Pancreas (tissue), 10 donors: Measurements from ENCODE around the gene FNIP2. TPM values are rescaled to one million over a fixed set of nuclear protein-coding genes. Genes with fewer than 3 reads are reported as not detected.

ENCODE experiments used
- ATAC-seq, 4 donors: fragments of 200-7000 bp; cut with Tn5 transposase; one replicate each; pipeline versions ENCODE4 v1.8.0 to v1.9.1; 2020; ENCODE audit warnings: mild to moderate bottlenecking in 4 of 4, moderate library complexity in 4 of 4
- DNase-seq, 6 donors: peaks; one replicate each; pipeline ENCODE4 v3.0.0-alpha.2; 2020
- FAIRE-seq: peaks from 2 replicates; lab custom pipeline; 2012; peaks lifted over from hg19 to GRCh38; lab: Jason Lieb, UNC
- H3K27ac ChIP-seq, 4 donors: fragments of 200-600 bp; sonication (generic); 1 replicate in 3 of 4; 2 replicates in 1 of 4; pipeline versions ENCODE4 v1.5.0 to v1.8.0; 2020
- H3K27me3 ChIP-seq, 4 donors: fragments of 200-600 bp; one replicate each; pipeline ENCODE4 v1.8.0; 2021
- H3K36me3 ChIP-seq, 3 donors: fragments of 200-600 bp; sonication (generic) in 1 of 3; one replicate each; pipeline versions ENCODE4 v1.5.0 to v1.8.0; 2020 to 2021
- H3K4me1 ChIP-seq, 3 donors: fragments of 200-600 bp; one replicate each; pipeline ENCODE4 v1.8.0; 2021
- H3K4me3 ChIP-seq, 4 donors: fragments of 200-600 bp; sonication (generic) in 2 of 4; one replicate each; pipeline versions ENCODE4 v1.5.0 to v1.8.0; 2020 to 2021
- H3K9me3 ChIP-seq, 4 donors: fragments of 200-600 bp; one replicate each; pipeline ENCODE4 v1.8.0; 2021
- WGBS, 2 donors: extraction: QIAGEN DNeasy Blood & Tissue Kit; methylation state at CpG; one replicate each; pipeline ENCODE4 v1.1.7; 2013; 5-methylcytosine and 5-hydroxymethylcytosine counted together
- intact Hi-C, 3 donors: fragments of 100-400 bp; cut with DNase I; formaldehyde crosslinking; loops; one replicate each; pipeline versions ENCODE4 v1.11.1 to v1.14.2; 2022
- polyA plus RNA-seq, 2 donors: library from polyadenylated mRNA; stranded (reverse); fragments of 200-250 nt; gene quantifications; one replicate each; pipeline ENCODE4 v1.2.3, GENCODE V29; 2013
- total RNA-seq, 6 donors: library from RNA; stranded (reverse); fragmentation: NEBNext Ultra II Directional in 4 of 6; extraction: Animal tissue kit (Norgen Biotek cat#: 25700) in 4 of 6; gene quantifications; one replicate each; pipeline versions ENCODE4 v1.2.1 to v1.2.4, GENCODE V29; 2021 to 2023
- TF ChIP-seq, protein P1 (sequence below), 4 donors: fragments of 200-600 bp; sonication (generic) in 3 of 4; IDR thresholded peaks; one replicate each; pipeline versions ENCODE4 v1.5.0 to v1.8.0; 2021; ENCODE audit warnings: antibody characterized with exemption in 4 of 4
- donor health status: healthy with polysubstance abuse.
- donor health status: DM: no; HTN: no; CAD: no; lungs with moderate emphysema.
- donor health status: DM: no; HTN: no; CAD: no.
- donor health status: control.
- donor health status: control.
- donor health status: Bipolar disorder and iron deficiency.
- donor health status: DM: yes; HTN: yes; CAD: no.
- donor health status: DM: no; HTN: no; CAD: no.
- donor health status: DM: no; HTN: no; CAD: no.
- donor health status: DM: yes; HTN: yes; CAD: no.

The FNIP2 gene
- total and polyA plus RNA-seq, 8 donors: 5.4 to 28.2 (median 15.9) TPM

DNA sequence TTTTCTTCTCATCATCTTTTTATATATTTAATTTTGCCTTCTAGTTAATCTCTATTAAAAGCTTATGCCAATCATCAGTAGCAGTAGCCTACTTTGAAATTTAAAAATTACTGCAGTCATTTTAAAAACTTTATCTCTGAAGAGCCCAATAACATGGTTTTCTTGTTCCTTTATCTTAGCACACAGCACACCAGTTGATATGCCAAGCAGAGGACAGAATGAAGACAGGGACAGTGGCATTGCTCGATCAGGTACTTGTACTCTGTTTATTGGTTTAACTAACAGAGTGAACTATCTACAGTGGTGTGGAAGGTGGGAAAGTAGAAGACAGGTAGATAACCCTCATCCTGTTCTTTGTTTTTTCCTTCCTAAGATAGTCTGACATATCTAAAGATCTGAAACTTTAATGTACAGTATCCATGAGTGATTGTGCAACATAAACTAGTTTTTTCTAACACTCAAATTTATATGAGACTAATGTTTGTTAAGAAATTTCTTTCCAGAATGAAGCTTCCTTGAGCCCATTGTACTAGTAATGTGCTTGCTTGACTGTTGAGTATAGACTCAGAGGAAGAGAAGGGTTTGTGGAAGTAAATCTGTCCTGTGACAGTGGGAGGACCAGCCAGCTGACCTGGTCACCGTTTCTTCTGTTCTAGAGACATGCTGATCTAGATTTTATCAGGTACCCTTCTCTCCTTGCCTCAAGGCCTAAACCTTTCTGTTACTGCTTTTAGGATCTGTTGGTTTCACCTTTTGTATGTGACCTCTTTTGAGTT, 66.6 kb downstream of the FNIP2 start:
- TF ChIP-seq, protein P1, sequence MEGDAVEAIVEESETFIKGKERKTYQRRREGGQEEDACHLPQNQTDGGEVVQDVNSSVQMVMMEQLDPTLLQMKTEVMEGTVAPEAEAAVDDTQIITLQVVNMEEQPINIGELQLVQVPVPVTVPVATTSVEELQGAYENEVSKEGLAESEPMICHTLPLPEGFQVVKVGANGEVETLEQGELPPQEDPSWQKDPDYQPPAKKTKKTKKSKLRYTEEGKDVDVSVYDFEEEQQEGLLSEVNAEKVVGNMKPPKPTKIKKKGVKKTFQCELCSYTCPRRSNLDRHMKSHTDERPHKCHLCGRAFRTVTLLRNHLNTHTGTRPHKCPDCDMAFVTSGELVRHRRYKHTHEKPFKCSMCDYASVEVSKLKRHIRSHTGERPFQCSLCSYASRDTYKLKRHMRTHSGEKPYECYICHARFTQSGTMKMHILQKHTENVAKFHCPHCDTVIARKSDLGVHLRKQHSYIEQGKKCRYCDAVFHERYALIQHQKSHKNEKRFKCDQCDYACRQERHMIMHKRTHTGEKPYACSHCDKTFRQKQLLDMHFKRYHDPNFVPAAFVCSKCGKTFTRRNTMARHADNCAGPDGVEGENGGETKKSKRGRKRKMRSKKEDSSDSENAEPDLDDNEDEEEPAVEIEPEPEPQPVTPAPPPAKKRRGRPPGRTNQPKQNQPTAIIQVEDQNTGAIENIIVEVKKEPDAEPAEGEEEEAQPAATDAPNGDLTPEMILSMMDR (IDR thresholded peaks at IDR 0.05): no peak
- WGBS, 2 donors: 37 to 42% methylated on average over 2 of the region's 2 CpGs
- H3K4me1 ChIP-seq: peaks cover 12 to 35% (median 31%) of the 10 kb centered on the region in 3 donors
- no peaks in the 10 kb centered on the region for H3K36me3 ChIP-seq
- FAIRE-seq (no peak), ATAC-seq (no peak), DNase-seq (no peak)
- no peaks in the 10 kb centered on the region for H3K27me3 ChIP-seq
- H3K4me3 ChIP-seq: no peak overlapping the region
- no peak overlapping the region for H3K27ac ChIP-seq
- no peaks in the 10 kb centered on the region for H3K9me3 ChIP-seq
- intact Hi-C loops: no loop called here

DNA sequence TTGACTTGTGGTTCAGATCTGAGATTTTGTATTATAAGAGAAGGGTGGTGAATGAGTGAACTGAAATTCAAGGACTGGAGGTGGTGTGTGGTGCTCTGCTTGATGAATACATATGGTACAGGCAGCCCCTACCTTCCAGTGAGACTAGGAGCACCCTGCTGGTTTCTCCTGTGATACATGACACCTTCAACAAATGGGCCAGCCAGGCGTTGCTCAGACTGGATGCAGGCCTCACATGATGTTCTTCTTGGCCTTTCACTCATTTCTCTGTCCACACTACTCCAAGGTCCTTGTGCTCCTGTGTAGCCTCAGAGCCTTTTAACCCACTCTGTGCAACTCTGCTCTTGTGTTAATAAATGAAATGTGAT, 67.2 kb downstream of the FNIP2 start:
- FAIRE-seq: no peak
- H3K27ac ChIP-seq: no peak overlapping the region
- H3K9me3 ChIP-seq: no peaks in the 10 kb centered on the region
- no peak overlapping the region for H3K4me3 ChIP-seq
- H3K4me1 ChIP-seq: peaks cover 12 to 35% (median 31%) of the 10 kb centered on the region in 3 donors
- no peaks in the 10 kb centered on the region for H3K36me3 ChIP-seq
- DNase-seq: no peak
- TF ChIP-seq, protein P1 (IDR thresholded peaks at IDR 0.05): no peak
- 25 to 26% methylated on average over 1 of the region's 1 CpG for WGBS, 2 donors
- H3K27me3 ChIP-seq: no peaks in the 10 kb centered on the region
- ATAC-seq: peak; percentile 11 to 75 (median 42)
- intact Hi-C loops: no loop called here

DNA sequence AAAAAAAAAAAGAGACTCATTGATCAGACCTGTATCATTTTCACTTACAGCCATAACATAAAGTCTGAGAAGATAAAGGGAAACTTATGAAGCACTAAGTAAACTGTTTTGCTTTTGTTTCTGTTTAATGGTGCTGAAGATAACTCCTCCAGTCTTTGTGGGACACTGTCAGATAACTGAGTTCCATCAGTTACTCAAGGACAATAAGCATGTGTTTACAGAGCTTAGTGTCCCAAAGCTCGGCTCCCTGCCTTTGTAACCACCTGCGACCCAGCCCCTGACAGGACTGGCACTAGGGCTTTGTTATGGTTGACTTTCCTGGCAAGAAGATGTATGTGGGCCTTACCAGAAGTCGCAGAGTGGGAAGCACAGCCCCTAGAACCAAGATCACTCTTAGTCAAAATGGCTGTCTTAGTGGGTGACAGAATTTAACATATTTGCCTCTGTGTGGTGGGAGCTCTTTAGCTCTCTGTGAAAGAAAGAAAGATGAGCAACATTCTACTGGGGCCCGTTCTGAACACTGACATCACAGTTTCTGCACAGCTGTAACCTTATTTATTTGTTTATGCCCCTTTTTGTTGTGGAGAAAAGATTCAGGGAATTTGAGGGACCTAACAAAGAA, 68.1 kb downstream of the FNIP2 start:
- H3K4me1 ChIP-seq: peaks cover 12 to 35% (median 31%) of the 10 kb centered on the region in 3 donors
- DNase-seq (no peak), FAIRE-seq (no peak), ATAC-seq (no peak)
- H3K9me3 ChIP-seq: no peaks in the 10 kb centered on the region
- intact Hi-C loops: no loop called here
- WGBS, 2 donors: 54 to 58% methylated on average over 4 of the region's 4 CpGs
- H3K27ac ChIP-seq: peak overlapping the region in 2 of 4 donors; percentile 20 to 53
- H3K4me3 ChIP-seq: no peak overlapping the region
- no peaks in the 10 kb centered on the region for H3K36me3 ChIP-seq
- H3K27me3 ChIP-seq: no peaks in the 10 kb centered on the region
- TF ChIP-seq, protein P1 (IDR thresholded peaks at IDR 0.05): no peak

DNA sequence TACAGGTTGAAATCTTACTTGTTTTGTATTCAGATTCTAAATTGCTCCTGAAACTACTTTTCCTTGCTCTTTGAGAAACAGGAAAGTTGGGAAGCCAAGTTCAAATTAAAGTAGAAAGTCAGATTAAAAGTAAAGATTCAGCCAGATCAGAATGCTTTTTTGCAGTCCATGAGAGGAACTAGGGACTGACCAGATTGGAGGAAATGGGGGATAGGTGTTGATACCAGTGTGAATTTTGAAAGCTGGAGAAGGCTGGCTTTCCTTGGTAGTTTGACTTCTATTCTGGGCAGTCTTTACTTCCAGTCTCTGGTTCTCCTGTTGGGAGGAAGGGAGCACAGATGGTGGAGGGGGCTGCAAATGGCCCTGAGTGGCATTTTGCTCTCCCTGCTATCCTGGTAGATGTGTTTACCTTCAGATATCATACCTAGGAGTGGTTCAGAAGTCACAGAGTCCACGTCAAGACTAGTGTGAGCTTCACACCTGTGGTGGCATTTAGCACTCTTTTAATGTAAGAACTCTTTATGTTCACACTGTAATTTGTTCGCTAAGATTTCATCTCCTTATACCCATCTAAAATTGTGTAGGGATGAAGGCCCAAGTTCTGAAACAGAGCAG, 68.8 kb downstream of the FNIP2 start:
- Histone ChIP-seq H3K27ac (peak overlapping the region in 2 of 4 donors; percentile 20 to 53), H3K27me3 (no peaks in the 10 kb centered on the region), H3K9me3 (no peaks in the 10 kb centered on the region), H3K4me3 (no peak overlapping the region), H3K36me3 (no peaks in the 10 kb centered on the region), H3K4me1 (peaks cover 12 to 35% (median 31%) of the 10 kb centered on the region in 3 donors)
- DNase-seq (peak in 2 of 6 donors; percentile 38 to 43), ATAC-seq (peak; percentile 43 to 90 (median 82)), FAIRE-seq (no peak)
- TF ChIP-seq, protein P1 (IDR thresholded peaks at IDR 0.05): no peak
- 36 to 43% methylated on average over 2 of the region's 2 CpGs for WGBS, 2 donors
- intact Hi-C loops: no loop called here
